Left forelimb (tissue), 1 donor: ENCODE measurements around the gene KRT3.
"Not testable (repeated sequence)": the region's sequence is repeated elsewhere in the genome, so short reads cannot be mapped to it uniquely, and the experiment has no call there.

Source experiments
- DNase-seq: peaks from one replicate; pipeline ENCODE4 v3.0.0-alpha.2; 2018; ENCODE audit warnings: low spot score

Gene KRT3

GRCh38 chr12:52798003-52798670, 2.2 kb upstream of the KRT3 start:
- no peak for DNase-seq

- no peak for DNase-seq
These were observed 1.6 kb upstream of the KRT3 start for GRCh38 chr12:52797529-52797894.

GRCh38 chr12:52796839-52797528, 1.1 kb upstream of the KRT3 start:
- no peak for DNase-seq

- DNase-seq: no peak
These were observed 495 bp upstream of the KRT3 start for GRCh38 chr12:52796429-52796794.

GRCh38 chr12:52795332-52795674, 614 bp downstream of the KRT3 start:
- not testable (repeated sequence) for DNase-seq

GRCh38 chr12:52794479-52795331, 1.2 kb downstream of the KRT3 start:
- no peak for DNase-seq

GRCh38 chr12:52792185-52793029, 3.5 kb downstream of the KRT3 start:
- DNase-seq: no peak

- DNase-seq: no peak
These were observed 4.4 kb downstream of the KRT3 start for GRCh38 chr12:52791271-52792184.

- no peak for DNase-seq
These were observed 5.3 kb downstream of the KRT3 start for GRCh38 chr12:52790427-52791270.

GRCh38 chr12:52789637-52790426, 6.1 kb downstream of the KRT3 start:
- DNase-seq: no peak

- DNase-seq: no peak
These were observed 6.9 kb downstream of the KRT3 start for GRCh38 chr12:52788876-52789636.

- no peak for DNase-seq
These were observed 7.6 kb downstream of the KRT3 start for GRCh38 chr12:52788192-52788875.

GRCh38 chr12:52787324-52788191, 8.4 kb downstream of the KRT3 start:
- DNase-seq: no peak

- peak; percentile 17 for DNase-seq
These were observed 11.0 kb downstream of the KRT3 start for GRCh38 chr12:52784909-52785308.

- no peak for DNase-seq
These were observed 12.2 kb downstream of the KRT3 start for GRCh38 chr12:52783563-52784316.

GRCh38 chr12:52782502-52782901, 13.4 kb downstream of the KRT3 start:
- no peak for DNase-seq
